Fibroblast of villous mesenchyme (primary cell): ENCODE measurements around the gene CDK3. TPM values are rescaled to one million over a fixed set of nuclear protein-coding genes. Genes with fewer than 3 reads are reported as not detected.

Experiments used
- DNase-seq: peaks from one replicate; pipeline ENCODE4 v3.0.0-alpha.2; 2010; ENCODE audit warnings: low read depth
- H3K4me3 ChIP-seq: 2 replicates; pipeline ENCODE4 v1.5.1; 2011; ENCODE audit warnings: low read depth, mild to moderate bottlenecking, low read length
- CTCF ChIP-seq: IDR thresholded peaks from 2 replicates; pipeline ENCODE4 v1.5.1; 2012; ENCODE audit warnings: low read depth, mild to moderate bottlenecking, low read length; ENCODE audit not compliant: insufficient read depth
- total RNA-seq: library from RNA; depleted of rRNA; stranded (reverse); fragments of >200 nt; gene quantifications from 2 replicates; pipeline ENCODE4 v1.2.3, GENCODE V29; 2012

CDK3 gene
- total RNA-seq, 1 donor, result 2.2 TPM

GRCh38 chr17:76032073-76032779 lies 31.6 kb downstream of the CDK3 start:
- no peak for DNase-seq
- H3K4me3 ChIP-seq, result no peak overlapping the region
- no peak for TF ChIP-seq CTCF

GRCh38 chr17:76032780-76033108 lies 32.1 kb downstream of the CDK3 start:
- no peak for DNase-seq
- no peak for TF ChIP-seq CTCF
- H3K4me3 ChIP-seq, result no peak overlapping the region

GRCh38 chr17:76033139-76033538 lies 32.5 kb downstream of the CDK3 start:
- TF ChIP-seq CTCF, result no peak
- no peak for DNase-seq
- H3K4me3 ChIP-seq, result no peak overlapping the region

GRCh38 chr17:76034428-76035350 lies 34.0 kb downstream of the CDK3 start:
- no peak for TF ChIP-seq CTCF
- no peak for DNase-seq
- H3K4me3 ChIP-seq, result no peak overlapping the region

- H3K4me3 ChIP-seq, result no peak overlapping the region
- no peak for TF ChIP-seq CTCF
- peak; percentile 50 for DNase-seq
Observed at GRCh38 chr17:76036497-76037261, 36.0 kb downstream of the CDK3 start.

GRCh38 chr17:76038050-76038449 lies 37.4 kb downstream of the CDK3 start:
- no peak overlapping the region for H3K4me3 ChIP-seq
- no peak for TF ChIP-seq CTCF
- DNase-seq, result no peak
